GM23338 (cell line): ENCODE data around the gene FAM181B.

Experiments used
- CTCF ChIP-seq, 2 experiments: fragments of 200-600 bp in 1 of 2; sonication (generic) in 1 of 2; conservative IDR thresholded peaks; 2 replicates each; pipeline versions ENCODE4 v1.5.1 to v1.6.1; 2016 to 2017; ENCODE audit warnings: antibody characterized with exemption in 2 of 2, low read depth in 2 of 2, mild to moderate bottlenecking in 2 of 2, moderate library complexity in 1 of 2
- ETS1 ChIP-seq: IDR thresholded peaks from 2 replicates; pipeline ENCODE4 v1.6.1; 2016; ENCODE audit warnings: antibody characterized with exemption
- EZH2 ChIP-seq: fragments of 200-600 bp; sonication (generic); IDR thresholded peaks from one replicate; pipeline ENCODE4 v1.8.0; 2017; ENCODE audit warnings: antibody characterized with exemption, mild to moderate bottlenecking, low read depth; ENCODE audit not compliant: unreplicated experiment
- ZNF331 ChIP-seq: fragments of 250-450 bp; sonication (Bioruptor Pico); IDR thresholded peaks from 2 replicates; pipeline ENCODE4 v1.5.0; 2020; ENCODE audit warnings: low read depth, mild to moderate bottlenecking, moderate library complexity

GRCh38 chr11:82732734-82733443 lies 775 bp downstream of the FAM181B start:
- no peak for TF ChIP-seq CTCF (conservative IDR thresholded peaks at IDR 0.05; ENCODE audit: low read depth in 2 of 2)
- TF ChIP-seq EZH2 = no peak
- TF ChIP-seq ETS1 = no peak
- no peak for TF ChIP-seq ZNF331
